GM19468 (cell line): Measurements from ENCODE around the gene POTED.
"Not testable (repeated sequence)": the region's sequence is repeated elsewhere in the genome, so short reads cannot be mapped to it uniquely, and the experiment has no call there.

Experiments
- ATAC-seq: cut with Tn5 transposase; IDR thresholded peaks from one replicate; pipeline ENCODE4 v1.9.1; 2021; ENCODE audit warnings: mild to moderate bottlenecking, moderate library complexity, moderate number of reproducible peaks; ENCODE audit not compliant: unreplicated experiment; ENCODE audit errors: extremely low read depth

POTED gene

DNA sequence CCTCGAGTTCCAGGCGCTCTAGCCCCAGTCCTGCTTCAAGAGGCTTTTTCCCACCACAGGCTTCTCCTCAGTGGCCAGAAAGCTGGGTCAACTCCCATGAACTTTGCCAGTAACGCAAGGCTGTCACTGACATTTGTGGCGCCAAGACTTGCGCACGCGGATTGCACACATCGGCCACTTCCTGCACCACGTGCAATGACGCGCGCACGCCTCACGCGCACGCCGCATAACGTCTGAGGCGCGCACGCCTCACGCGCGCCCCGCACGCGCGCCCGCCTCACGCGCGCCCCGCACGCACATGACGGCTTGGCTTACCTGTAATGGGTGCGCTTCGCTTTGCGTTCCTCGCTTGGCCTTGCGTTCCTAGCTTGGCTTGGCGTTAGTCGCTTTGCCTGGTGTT is at the start of gene POTED:
TSS of gene POTED (plus strand) at position 301 of the 400 bp plus-strand sequence. CDS start 452 bp downstream, outside the sequence.
- ATAC-seq, result not testable (repeated sequence)

DNA sequence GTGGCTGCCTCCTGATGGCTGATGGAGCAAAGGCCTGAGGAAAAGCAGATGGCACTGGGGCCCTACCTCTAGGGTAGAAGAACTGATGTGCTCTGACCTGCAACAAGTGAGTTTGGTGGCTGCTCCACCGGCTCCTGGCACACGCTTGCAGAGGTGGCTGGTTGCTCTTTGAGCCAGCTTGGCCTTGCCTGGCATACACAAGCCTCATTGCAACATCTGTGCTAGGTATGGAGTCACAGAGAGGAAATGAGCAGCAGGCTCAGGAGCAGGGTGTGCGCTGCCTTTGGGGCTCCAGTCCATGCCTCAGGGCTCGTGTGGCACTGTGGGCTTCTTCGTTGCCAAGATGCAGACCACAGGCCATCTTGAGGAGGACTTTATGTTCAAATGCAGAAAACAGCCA is 40.5 kb downstream of the POTED start:
- ATAC-seq, result not testable (repeated sequence)

DNA sequence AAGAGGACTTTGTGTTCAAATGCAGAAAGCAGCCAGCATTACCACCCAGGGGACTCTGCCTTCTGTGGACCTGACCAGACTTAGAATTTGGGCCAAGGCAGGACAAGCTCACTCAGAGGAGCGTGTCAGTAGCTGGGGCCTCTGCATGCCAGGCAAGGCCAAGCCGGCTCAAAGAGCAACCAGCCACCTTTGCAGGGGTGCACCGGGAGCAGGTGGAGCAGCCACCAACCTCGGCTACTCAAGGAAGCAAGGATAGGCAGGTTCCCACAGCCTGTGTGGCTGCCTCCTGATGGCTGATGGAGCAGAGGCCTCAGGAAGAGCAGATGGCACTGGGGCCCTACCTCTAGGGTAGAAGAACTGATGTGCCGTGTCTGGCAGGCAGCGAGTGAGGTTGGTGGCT is 42.2 kb downstream of the POTED start:
- not testable (repeated sequence) for ATAC-seq
